CD4-positive, alpha-beta T cell treated with Interleukin-21 for 1 hour (primary cell): ENCODE results near the gene REXO1.
"Not testable (repeated sequence)": the region's sequence is repeated elsewhere in the genome, so short reads cannot be mapped to it uniquely, and the experiment has no call there.

Experiments used
- DNase-seq: peaks from one replicate; pipeline ENCODE4 v3.0.0-alpha.2; 2020

The REXO1 gene

GRCh38 chr19:1876496-1877279 is 28.4 kb upstream of the REXO1 start:
- DNase-seq, result not testable (repeated sequence)

GRCh38 chr19:1875646-1876495 is 27.6 kb upstream of the REXO1 start:
- DNase-seq, result peak; percentile 86

GRCh38 chr19:1875265-1875645 is 27.0 kb upstream of the REXO1 start:
- not testable (repeated sequence) for DNase-seq

GRCh38 chr19:1874554-1875185 is 26.4 kb upstream of the REXO1 start:
- peak; percentile 60 for DNase-seq

- DNase-seq, result no peak
Observed at GRCh38 chr19:1873524-1874473, 25.5 kb upstream of the REXO1 start.

- no peak for DNase-seq
Observed at GRCh38 chr19:1872807-1873523, 24.7 kb upstream of the REXO1 start.

- DNase-seq, result no peak
Observed at GRCh38 chr19:1871630-1872029, 23.3 kb upstream of the REXO1 start.

- DNase-seq, result no peak
Observed at GRCh38 chr19:1871140-1871597, 22.9 kb upstream of the REXO1 start.

- DNase-seq, result no peak
Observed at GRCh38 chr19:1868971-1869370, 20.7 kb upstream of the REXO1 start.

GRCh38 chr19:1867349-1867724 is 19.1 kb upstream of the REXO1 start:
- no peak for DNase-seq

- DNase-seq, result no peak
Observed at GRCh38 chr19:1866693-1867348, 18.5 kb upstream of the REXO1 start.

- DNase-seq, result no peak
Observed at GRCh38 chr19:1865172-1866010, 17.1 kb upstream of the REXO1 start.

- DNase-seq, result peak; percentile 70
Observed at GRCh38 chr19:1864480-1865171, 16.3 kb upstream of the REXO1 start.

GRCh38 chr19:1863638-1864479 is 15.6 kb upstream of the REXO1 start:
- DNase-seq, result peak; percentile 93

GRCh38 chr19:1863328-1863637 is 15.0 kb upstream of the REXO1 start, which contains the start of gene KLF16:
Gene KLF16, minus strand, starts transcription at chr19:1863579. Its CDS starts 82 bp downstream, at chr19:1863497.
- DNase-seq, result no peak

- DNase-seq, result peak; percentile 71
Observed at GRCh38 chr19:1862424-1863327, 14.4 kb upstream of the REXO1 start.

GRCh38 chr19:1862068-1862423 is 13.8 kb upstream of the REXO1 start:
- DNase-seq, result no peak

GRCh38 chr19:1861599-1862031 is 13.3 kb upstream of the REXO1 start:
- DNase-seq, result no peak
